ENCODE results near the gene FASTKD1.
"Not testable (repeated sequence)": the region's sequence is repeated elsewhere in the genome, so short reads cannot be mapped to it uniquely, and the experiment has no call there.

Gene FASTKD1

GRCh38 chr2:169573160-169573973 lies at the start of gene FASTKD1:
TSS of gene FASTKD1 (minus strand) at chr2:169573865. CDS start at chr2:169572029, 1,836 bp downstream.
- peak; percentile 92 for DNase-seq

- no peak for DNase-seq
Measured at GRCh38 chr2:169623235-169623634, 49.6 kb upstream of the FASTKD1 start.

- no peak for DNase-seq
Measured at GRCh38 chr2:169620509-169620908, 46.8 kb upstream of the FASTKD1 start.

- no peak for DNase-seq
Measured at GRCh38 chr2:169619946-169620345, 46.3 kb upstream of the FASTKD1 start.

GRCh38 chr2:169615982-169616381 lies 42.3 kb upstream of the FASTKD1 start:
- DNase-seq, result not testable (repeated sequence)

GRCh38 chr2:169613876-169614275 lies 40.2 kb upstream of the FASTKD1 start:
- DNase-seq, result no peak

GRCh38 chr2:169609264-169609663 lies 35.6 kb upstream of the FASTKD1 start:
- no peak for DNase-seq

- no peak for DNase-seq
Measured at GRCh38 chr2:169599568-169599967, 25.9 kb upstream of the FASTKD1 start.

- DNase-seq, result no peak
Measured at GRCh38 chr2:169598982-169599381, 25.3 kb upstream of the FASTKD1 start.

GRCh38 chr2:169596546-169596945 lies 22.9 kb upstream of the FASTKD1 start:
- DNase-seq, result not testable (repeated sequence)

- DNase-seq, result no peak
Measured at GRCh38 chr2:169590804-169591203, 17.1 kb upstream of the FASTKD1 start.

- no peak for DNase-seq
Measured at GRCh38 chr2:169585673-169586072, 12.0 kb upstream of the FASTKD1 start.

- peak; percentile 90 for DNase-seq
Measured at GRCh38 chr2:169584005-169584877, 10.6 kb upstream of the FASTKD1 start, which contains the start of gene PPIG. TSS of gene PPIG (plus strand) at chr2:169584351. CDS start at chr2:169604042, 19,691 bp downstream.

GRCh38 chr2:169583518-169583917 lies 9.9 kb upstream of the FASTKD1 start:
- no peak for DNase-seq

- DNase-seq, result not testable (repeated sequence)
Measured at GRCh38 chr2:169582552-169583266, 9.0 kb upstream of the FASTKD1 start.

- DNase-seq, result no peak
Measured at GRCh38 chr2:169579044-169579443, 5.4 kb upstream of the FASTKD1 start.

- DNase-seq, result not testable (repeated sequence)
Measured at GRCh38 chr2:169575264-169575663, 1.6 kb upstream of the FASTKD1 start.

GRCh38 chr2:169574539-169574938 lies 874 bp upstream of the FASTKD1 start:
- DNase-seq, result not testable (repeated sequence)

GRCh38 chr2:169573974-169574299 lies 272 bp upstream of the FASTKD1 start:
- DNase-seq, result no peak

- DNase-seq, result no peak
Measured at GRCh38 chr2:169572821-169573159, 875 bp downstream of the FASTKD1 start.

GRCh38 chr2:169572189-169572588 lies 1.5 kb downstream of the FASTKD1 start:
- no peak for DNase-seq

GRCh38 chr2:169571571-169571970 lies 2.1 kb downstream of the FASTKD1 start:
- no peak for DNase-seq

GRCh38 chr2:169570752-169571151 lies 2.9 kb downstream of the FASTKD1 start:
- not testable (repeated sequence) for DNase-seq
